ENCODE data around the gene DPEP1. TPM values are rescaled to one million over a fixed set of nuclear protein-coding genes. Genes with fewer than 3 reads are reported as not detected.

The DPEP1 gene
- polyA plus RNA-seq, 3 donors, result not detected

- no peak for TF ChIP-seq CTCF (IDR thresholded peaks at IDR 0.05)
- Mint-ChIP-seq H3K4me1 (no peaks in the 10 kb centered on the region), H3K36me3 (no peaks in the 10 kb centered on the region), H3K4me3 (no peak overlapping the region), H3K9me3 (peaks cover 0 to 5% (median 0%) of the 10 kb centered on the region in 7 donors), H3K27ac (no peak overlapping the region), H3K27me3 (ENCODE audit: low read depth in 3 of 3) (peaks cover 6 to 18% (median 8%) of the 10 kb centered on the region in 3 donors)
- Histone ChIP-seq H3K4me2 (replicated peaks; ENCODE audit: extremely low read depth, low read length, poor library complexity, severe bottlenecking) (no peak overlapping the region), H2AFZ (ENCODE audit: insufficient read depth, low read depth, low read length, poor library complexity, severe bottlenecking) (no peak overlapping the region), H3K27me3 (ENCODE audit: control insufficient read depth in 2 of 2, insufficient read depth in 2 of 2, low read length in 2 of 2) (no peaks in the 10 kb centered on the region), H3K4me3 (replicated peaks in 1 of 3; ENCODE audit: low read depth in 2 of 3, low read length in 3 of 3) (no peak overlapping the region), H3K4me1 (ENCODE audit: control insufficient read depth in 1 of 2, insufficient read depth in 2 of 2, low read length in 2 of 2) (no peaks in the 10 kb centered on the region), H3K9ac (ENCODE audit: insufficient read depth, low read length, poor library complexity, severe bottlenecking) (no peak overlapping the region), H4K20me1 (ENCODE audit: insufficient read depth, low read length) (no peaks in the 10 kb centered on the region), H3K36me3 (replicated peaks in 1 of 2; ENCODE audit: control insufficient read depth in 1 of 2, insufficient read depth in 2 of 2, low read length in 2 of 2) (no peaks in the 10 kb centered on the region), H3K79me2 (ENCODE audit: insufficient read depth, low read length) (no peaks in the 10 kb centered on the region), H3K27ac (ENCODE audit: low read depth in 1 of 2, low read length in 2 of 2) (no peak overlapping the region), H3K9me3 (replicated peaks in 1 of 2; ENCODE audit: control insufficient read depth in 1 of 2, insufficient read depth in 1 of 2, low read length in 2 of 2) (no peaks in the 10 kb centered on the region)
- no peak for DNase-seq
- intact Hi-C loops (cut with micrococcal nuclease), result no loop called here
- WGBS (ENCODE audit: insufficient coverage), result 65% methylated on average over 14 of the region's 20 CpGs
Observed at GRCh38 chr16:89616623-89617022, 3.2 kb downstream of the DPEP1 start.

GRCh38 chr16:89617036-89617435 lies 3.6 kb downstream of the DPEP1 start:
- H3K4me3 Mint-ChIP-seq, result no peak overlapping the region

More at GRCh38 chr16:89617036-89617435, 3.6 kb downstream of the DPEP1 start:
- Mint-ChIP-seq H3K27ac (no peak overlapping the region), H3K9me3 (peaks cover 0 to 5% (median 0%) of the 10 kb centered on the region in 7 donors), H3K27me3 (ENCODE audit: low read depth in 3 of 3) (peaks cover 5 to 18% (median 6%) of the 10 kb centered on the region in 3 donors), H3K36me3 (no peaks in the 10 kb centered on the region), H3K4me1 (no peaks in the 10 kb centered on the region)
- Histone ChIP-seq H3K36me3 (replicated peaks in 1 of 2; ENCODE audit: control insufficient read depth in 1 of 2, insufficient read depth in 2 of 2, low read length in 2 of 2) (no peaks in the 10 kb centered on the region), H3K27ac (ENCODE audit: low read depth in 1 of 2, low read length in 2 of 2) (no peak overlapping the region), H3K9me3 (replicated peaks in 1 of 2; ENCODE audit: control insufficient read depth in 1 of 2, insufficient read depth in 1 of 2, low read length in 2 of 2) (no peaks in the 10 kb centered on the region), H3K4me3 (replicated peaks in 1 of 3; ENCODE audit: low read depth in 2 of 3, low read length in 3 of 3) (no peak overlapping the region), H2AFZ (ENCODE audit: insufficient read depth, low read depth, low read length, poor library complexity, severe bottlenecking) (no peak overlapping the region), H3K9ac (ENCODE audit: insufficient read depth, low read length, poor library complexity, severe bottlenecking) (no peak overlapping the region), H3K4me2 (replicated peaks; ENCODE audit: extremely low read depth, low read length, poor library complexity, severe bottlenecking) (no peak overlapping the region), H3K4me1 (ENCODE audit: control insufficient read depth in 1 of 2, insufficient read depth in 2 of 2, low read length in 2 of 2) (no peaks in the 10 kb centered on the region), H4K20me1 (ENCODE audit: insufficient read depth, low read length) (no peaks in the 10 kb centered on the region), H3K27me3 (ENCODE audit: control insufficient read depth in 2 of 2, insufficient read depth in 2 of 2, low read length in 2 of 2) (no peaks in the 10 kb centered on the region), H3K79me2 (ENCODE audit: insufficient read depth, low read length) (no peaks in the 10 kb centered on the region)
- TF ChIP-seq CTCF (IDR thresholded peaks at IDR 0.05), result no peak
- no peak for DNase-seq
- 71% methylated on average over 6 of the region's 6 CpGs for WGBS (ENCODE audit: insufficient coverage)
- intact Hi-C loops (cut with micrococcal nuclease), result no loop called here

Data from CD14-positive monocyte (primary cell).